GM12878 (cell line): ENCODE measurements around the gene TMEM72. TPM values are rescaled to one million over a fixed set of nuclear protein-coding genes. Genes with fewer than 3 reads are reported as not detected.

Experiments used
- CUX1 ChIP-seq: IDR thresholded peaks from 2 replicates; pipeline ENCODE4 v1.6.1; 2012; ENCODE audit warnings: improper control_type of control experiment, low read depth, low read length; ENCODE audit not compliant: insufficient replicate concordance
- LARP7 ChIP-seq: fragments of 450-650 bp; IDR thresholded peaks from 2 replicates; pipeline ENCODE4 v1.6.1; 2017; ENCODE audit warnings: mild to moderate bottlenecking
- SMAD1 ChIP-seq: fragments of 450-650 bp; IDR thresholded peaks from 2 replicates; pipeline ENCODE4 v1.6.1; 2018; ENCODE audit warnings: mild to moderate bottlenecking, low read depth; ENCODE audit not compliant: partially characterized antibody
- SP1 ChIP-seq: IDR thresholded peaks from one replicate; pipeline ENCODE4 v1.6.1; 2011; ENCODE audit warnings: low read depth, low read length
- SREBF2 ChIP-seq: IDR thresholded peaks from 2 replicates; pipeline ENCODE4 v1.6.1; 2012; ENCODE audit warnings: mild to moderate bottlenecking, low read length
- TCF3 ChIP-seq: IDR thresholded peaks from 2 replicates; pipeline ENCODE4 v1.6.1; 2012; ENCODE audit warnings: low read depth, mild to moderate bottlenecking, low read length, borderline replicate concordance; ENCODE audit not compliant: insufficient read depth
- polyA plus RNA-seq, 11 experiments: library from polyadenylated mRNA; depleted of rRNA in 4 of 11; unstranded in 6 of 11; stranded (reverse) in 5 of 11; fragments of >200 nt; fragmentation: Nextera tagmentation in 4 of 11; fragmentation: Illumina TruSeq in 1 of 11; extraction: Ambion mirVana in 4 of 11; extraction: Trizol in 1 of 11; gene quantifications; 1 replicate in 1 of 11; 2 replicates in 10 of 11; pipeline versions ENCODE4 v1.2.1 to v1.2.3, GENCODE V29; 2011 to 2016; ENCODE audit warnings: inconsistent platforms in 2 of 11, missing spikeins in 2 of 11, low read depth in 1 of 11
- total RNA-seq, 4 experiments: library from RNA; depleted of rRNA in 3 of 4; stranded (reverse); fragments of >200 nt in 3 of 4; fragmentation: Illumina TruSeq in 1 of 4; extraction: Trizol in 1 of 4; gene quantifications; 2 replicates each; pipeline versions ENCODE4 v1.2.1 to v1.2.3, GENCODE V29; 2013 to 2021

The TMEM72 gene
- total and polyA plus RNA-seq, 10 of the 15 experiments (the other 5 are each of a cell fraction or from before 2014, with no cell fraction given): 0.12 TPM; not detected in 9

DNA sequence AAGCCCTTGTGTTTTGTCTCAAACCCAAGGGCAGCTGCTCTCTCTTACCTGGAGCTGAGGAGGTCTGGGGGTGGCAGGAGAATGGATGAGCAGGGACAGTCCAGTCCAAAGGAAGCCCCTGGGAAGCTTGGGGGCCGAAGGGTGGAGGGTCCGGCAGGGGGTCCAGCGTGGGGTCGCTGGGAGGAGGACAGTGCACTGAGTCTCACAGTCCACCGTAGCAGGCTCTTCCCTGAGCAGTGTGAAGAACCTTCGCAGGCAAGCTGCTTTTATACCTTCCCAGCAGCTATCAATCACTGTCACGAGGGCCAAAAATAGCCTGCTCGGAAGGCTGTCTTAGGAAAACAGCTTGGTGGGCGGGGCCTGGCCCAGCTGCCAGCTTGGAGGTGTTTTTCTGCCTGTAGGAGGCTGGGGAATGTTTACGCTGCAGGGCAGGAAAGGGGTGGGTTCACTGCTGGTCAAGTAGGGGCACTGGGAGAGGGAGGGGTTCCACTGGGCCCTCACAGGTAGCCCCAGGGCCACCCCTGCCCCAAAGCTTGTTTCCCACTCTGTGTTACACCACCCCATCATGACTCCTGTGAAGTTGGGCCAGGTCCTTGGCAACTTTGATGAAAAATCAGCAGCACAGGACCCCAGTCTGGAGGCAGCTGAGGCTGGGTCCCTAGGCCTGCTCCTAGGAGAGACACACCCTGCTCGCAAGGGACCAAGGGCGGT, 67.6 kb downstream of the TMEM72 start, which contains the start of gene DEPP1 (continued):
- TF ChIP-seq CUX1 (no peak), TCF3 (no peak; the same call in 1 of the 2 replicates), LARP7 (no peak), SREBF2 (no peak), SMAD1 (peak; percentile 43), SP1 (peak; percentile 29)
